ENCODE results near the gene TMEM30A. TPM values are rescaled to one million over a fixed set of nuclear protein-coding genes. Genes with fewer than 3 reads are reported as not detected.

Gene TMEM30A
- polyA plus RNA-seq, 1 experiment = 75.0 TPM

DNA sequence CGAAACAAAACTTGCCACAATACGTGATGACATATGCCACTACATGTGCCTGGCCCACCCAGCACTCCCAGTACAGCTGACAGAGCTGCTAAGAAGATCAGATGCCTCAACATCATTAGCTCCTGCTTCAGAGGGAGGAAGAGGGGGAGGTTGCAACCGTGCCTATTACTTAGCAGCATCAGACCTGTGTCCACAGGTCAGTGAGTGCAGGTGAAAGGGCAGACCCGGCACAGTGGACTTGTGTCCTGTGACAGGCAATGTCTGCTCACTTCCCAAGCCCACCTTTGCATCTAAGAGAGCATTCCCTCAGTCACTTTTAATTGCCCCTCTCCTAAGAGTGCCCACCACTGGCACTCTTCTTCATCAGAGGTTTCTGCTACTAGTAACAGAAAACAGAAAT, 69.3 kb downstream of the TMEM30A start:
- no peak overlapping the region for H3K4me3 ChIP-seq (ENCODE audit: low read depth, low read length)
- CTCF ChIA-PET = no interaction called here
- no peak overlapping the region for H3K27ac ChIP-seq (ENCODE audit: low read depth, low read length)
- POLR2A ChIA-PET = no interaction called here
- DNase-seq (ENCODE audit: low read depth, low spot score) = no peak
- no peaks in the 10 kb centered on the region for H3K27me3 ChIP-seq (ENCODE audit: control insufficient read depth, insufficient read depth, low read length)
- no peaks in the 10 kb centered on the region for H3K9me3 ChIP-seq (ENCODE audit: control insufficient read depth, insufficient read depth, low read length)
- TF ChIP-seq, protein P1, sequence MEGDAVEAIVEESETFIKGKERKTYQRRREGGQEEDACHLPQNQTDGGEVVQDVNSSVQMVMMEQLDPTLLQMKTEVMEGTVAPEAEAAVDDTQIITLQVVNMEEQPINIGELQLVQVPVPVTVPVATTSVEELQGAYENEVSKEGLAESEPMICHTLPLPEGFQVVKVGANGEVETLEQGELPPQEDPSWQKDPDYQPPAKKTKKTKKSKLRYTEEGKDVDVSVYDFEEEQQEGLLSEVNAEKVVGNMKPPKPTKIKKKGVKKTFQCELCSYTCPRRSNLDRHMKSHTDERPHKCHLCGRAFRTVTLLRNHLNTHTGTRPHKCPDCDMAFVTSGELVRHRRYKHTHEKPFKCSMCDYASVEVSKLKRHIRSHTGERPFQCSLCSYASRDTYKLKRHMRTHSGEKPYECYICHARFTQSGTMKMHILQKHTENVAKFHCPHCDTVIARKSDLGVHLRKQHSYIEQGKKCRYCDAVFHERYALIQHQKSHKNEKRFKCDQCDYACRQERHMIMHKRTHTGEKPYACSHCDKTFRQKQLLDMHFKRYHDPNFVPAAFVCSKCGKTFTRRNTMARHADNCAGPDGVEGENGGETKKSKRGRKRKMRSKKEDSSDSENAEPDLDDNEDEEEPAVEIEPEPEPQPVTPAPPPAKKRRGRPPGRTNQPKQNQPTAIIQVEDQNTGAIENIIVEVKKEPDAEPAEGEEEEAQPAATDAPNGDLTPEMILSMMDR (IDR thresholded peaks at IDR 0.05; ENCODE audit: low read depth, low read length) = no peak

DNA sequence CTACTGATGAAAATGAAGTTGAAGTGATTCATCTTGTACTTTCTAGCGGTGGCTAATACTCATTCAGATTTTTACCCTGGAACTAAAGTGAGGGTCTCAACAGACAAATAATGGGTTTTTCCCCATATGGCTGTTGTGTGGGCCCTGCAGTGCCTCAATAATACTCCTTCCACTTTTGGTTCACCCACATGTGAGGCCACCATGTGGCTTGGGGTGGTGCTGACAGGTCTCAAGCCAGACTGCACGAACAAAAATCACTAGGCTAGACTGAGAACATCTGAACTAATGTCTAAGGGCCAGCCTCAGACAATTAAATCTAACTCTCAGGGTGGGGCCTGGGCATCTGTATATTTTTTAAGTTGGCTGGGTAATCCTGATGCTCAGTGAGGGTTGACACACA, 70.9 kb downstream of the TMEM30A start:
- no peaks in the 10 kb centered on the region for H3K27me3 ChIP-seq (ENCODE audit: control insufficient read depth, insufficient read depth, low read length)
- H3K9me3 ChIP-seq (ENCODE audit: control insufficient read depth, insufficient read depth, low read length) = no peaks in the 10 kb centered on the region
- TF ChIP-seq, protein P1 (IDR thresholded peaks at IDR 0.05; ENCODE audit: low read depth, low read length) = no peak
- no peak overlapping the region for H3K4me3 ChIP-seq (ENCODE audit: low read depth, low read length)
- DNase-seq (ENCODE audit: low read depth, low spot score) = no peak
- no peak overlapping the region for H3K27ac ChIP-seq (ENCODE audit: low read depth, low read length)
- CTCF ChIA-PET = interaction anchor here (0.6 kb wide), 1 partner anchor 1280 kb away, joined by 3 read pairs; no protein-coding TSS in a partner anchor
- POLR2A ChIA-PET = no interaction called here

DNA sequence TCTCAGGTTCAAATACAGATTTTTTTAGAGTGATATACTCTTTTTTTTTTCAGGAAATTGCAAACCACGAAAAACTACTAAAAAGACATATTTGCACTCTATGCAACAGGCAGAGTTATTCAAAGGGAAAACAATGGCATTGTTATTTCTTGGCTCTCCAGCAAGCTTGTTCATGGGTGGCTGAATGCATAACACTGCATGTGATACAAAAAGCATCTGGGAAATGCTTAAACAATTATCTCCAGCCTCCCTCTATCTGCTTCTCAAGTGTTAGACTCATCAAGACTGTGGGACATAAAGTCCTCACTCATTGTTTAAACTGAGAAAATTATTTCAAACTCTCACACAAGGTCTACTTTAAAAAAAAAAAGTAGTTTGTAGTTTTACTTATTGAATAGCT, 71.5 kb downstream of the TMEM30A start:
- POLR2A ChIA-PET = no interaction called here
- H3K4me3 ChIP-seq (ENCODE audit: low read depth, low read length) = no peak overlapping the region
- TF ChIP-seq, protein P1 (IDR thresholded peaks at IDR 0.05; ENCODE audit: low read depth, low read length) = no peak
- CTCF ChIA-PET = interaction anchor here (0.6 to 0.8 kb wide), 2 partner anchors 1279 to 1474 kb away, joined by 3 read pairs; no protein-coding TSS in a partner anchor
- H3K27ac ChIP-seq (ENCODE audit: low read depth, low read length) = no peak overlapping the region
- no peaks in the 10 kb centered on the region for H3K9me3 ChIP-seq (ENCODE audit: control insufficient read depth, insufficient read depth, low read length)
- no peak for DNase-seq (ENCODE audit: low read depth, low spot score)
- no peaks in the 10 kb centered on the region for H3K27me3 ChIP-seq (ENCODE audit: control insufficient read depth, insufficient read depth, low read length)

DNA sequence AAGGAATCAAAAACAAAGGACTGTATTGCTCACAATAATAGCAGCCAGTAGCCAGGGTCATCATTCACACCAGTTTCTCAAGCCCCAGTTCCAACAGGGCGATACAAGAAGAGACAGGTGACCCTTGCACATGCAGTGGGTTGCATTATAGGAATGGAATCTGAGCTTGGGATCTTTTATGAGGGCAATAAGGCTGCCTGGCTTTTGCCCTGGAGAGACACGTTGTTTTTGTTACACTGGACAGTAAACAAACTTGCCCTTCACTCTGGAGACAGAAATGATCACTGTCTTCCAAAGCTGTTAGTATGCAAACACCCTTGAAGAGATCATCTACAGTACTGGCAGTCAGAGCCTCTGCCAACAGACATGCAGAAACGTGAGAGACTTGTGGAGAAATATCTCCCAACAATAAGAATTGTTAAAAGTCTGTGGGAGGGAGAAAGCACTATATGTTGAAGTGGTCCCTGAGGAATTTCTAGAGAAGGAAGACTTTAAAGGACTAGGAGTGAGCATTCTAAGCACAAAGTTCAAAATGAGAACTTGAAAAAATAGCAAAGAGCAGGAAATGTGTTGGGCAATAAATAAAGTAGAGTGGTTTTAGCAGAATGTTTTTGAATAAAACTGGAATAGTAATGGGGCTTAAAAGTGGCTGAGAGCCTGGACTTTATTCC, 72.5 kb downstream of the TMEM30A start:
- POLR2A ChIA-PET = no interaction called here
- no peaks in the 10 kb centered on the region for H3K27me3 ChIP-seq (ENCODE audit: control insufficient read depth, insufficient read depth, low read length)
- no peaks in the 10 kb centered on the region for H3K9me3 ChIP-seq (ENCODE audit: control insufficient read depth, insufficient read depth, low read length)
- H3K4me3 ChIP-seq (ENCODE audit: low read depth, low read length) = no peak overlapping the region
- DNase-seq (ENCODE audit: low read depth, low spot score) = no peak
- TF ChIP-seq, protein P1 (IDR thresholded peaks at IDR 0.05; ENCODE audit: low read depth, low read length) = no peak
- CTCF ChIA-PET = interaction anchor here (0.6 to 6.0 kb wide), 39 partner anchors 9 to 1927 kb away, joined by 3 to 175 read pairs (median 4); partner anchors contain the start of gene COX7A2
- H3K27ac ChIP-seq (ENCODE audit: low read depth, low read length) = no peak overlapping the region

DNA sequence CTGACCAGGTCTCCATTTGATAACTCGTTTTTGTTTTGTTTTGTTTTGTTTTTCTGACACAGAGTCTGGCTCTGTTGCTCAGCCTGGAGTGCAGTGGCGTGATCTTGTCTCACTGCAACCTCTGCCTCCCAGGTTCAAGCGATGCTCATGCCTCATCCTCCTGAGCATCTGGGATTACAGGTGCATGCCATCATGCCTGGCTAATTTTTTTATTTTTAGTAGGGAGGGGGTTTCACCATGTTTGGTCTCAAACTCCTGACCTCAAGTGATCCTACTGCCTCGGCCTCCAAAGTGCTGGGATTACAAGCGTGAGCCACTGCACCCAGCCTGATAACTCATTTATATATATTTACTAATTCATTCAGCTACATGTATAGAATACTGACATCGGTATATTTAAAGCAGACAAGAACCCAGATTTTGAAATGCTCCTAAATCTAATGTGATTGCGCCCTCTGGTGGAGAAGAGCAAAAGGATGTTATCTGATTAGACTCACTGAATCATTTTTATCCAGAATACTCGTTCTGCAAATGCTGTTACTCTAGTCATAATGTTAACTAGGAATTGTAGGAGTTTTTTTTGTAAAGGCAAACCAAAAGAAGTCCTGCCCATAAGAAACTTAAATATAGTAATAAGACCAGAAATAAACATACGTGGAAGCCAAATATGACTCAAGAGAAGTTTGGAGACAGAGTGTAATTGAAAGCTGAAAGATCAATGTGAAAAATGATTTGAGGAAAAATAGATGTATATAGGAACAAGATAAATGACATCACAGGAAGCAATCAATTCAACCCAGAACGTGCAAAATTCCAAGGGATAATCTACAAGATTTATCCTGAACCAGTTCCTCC, 73.5 kb downstream of the TMEM30A start:
- ChIA-PET CTCF (interaction anchor here (0.5 to 6.0 kb wide), 67 partner anchors 10 to 1926 kb away, joined by 3 to 175 read pairs (median 4); partner anchors contain the start of gene COX7A2), POLR2A (no interaction called here)
- H3K27me3 ChIP-seq (ENCODE audit: control insufficient read depth, insufficient read depth, low read length) = no peaks in the 10 kb centered on the region
- H3K27ac ChIP-seq (ENCODE audit: low read depth, low read length) = no peak overlapping the region
- H3K4me3 ChIP-seq (ENCODE audit: low read depth, low read length) = no peak overlapping the region
- DNase-seq (ENCODE audit: low read depth, low spot score) = peak; percentile 52
- TF ChIP-seq, protein P1 (IDR thresholded peaks at IDR 0.05; ENCODE audit: low read depth, low read length) = peak; percentile 79
- H3K9me3 ChIP-seq (ENCODE audit: control insufficient read depth, insufficient read depth, low read length) = no peaks in the 10 kb centered on the region
